ENCODE data around the gene APMAP. TPM values are rescaled to one million over a fixed set of nuclear protein-coding genes. Genes with fewer than 3 reads are reported as not detected.

APMAP gene
- total and polyA plus RNA-seq, 4 donors: 40.8 to 87.0 (median 62.9) TPM

GRCh38 chr20:25015986-25016385 is 23.4 kb upstream of the APMAP start:
- Histone ChIP-seq H3K9me3 (ENCODE audit: control insufficient read depth in 4 of 4, insufficient read depth in 3 of 4, low read length in 3 of 4) (no peaks in the 10 kb centered on the region), H3K27me3 (ENCODE audit: control insufficient read depth in 3 of 3, insufficient read depth in 3 of 3, low read length in 2 of 3) (no peaks in the 10 kb centered on the region), H3K36me3 (ENCODE audit: control insufficient read depth in 4 of 4, insufficient read depth in 4 of 4, low read length in 4 of 4) (peaks cover 0 to 43% (median 14%) of the 10 kb centered on the region in 4 donors), H3K27ac (ENCODE audit: low read depth in 1 of 2, low read length in 1 of 2) (no peak overlapping the region), H3K4me1 (ENCODE audit: control insufficient read depth in 5 of 5, insufficient read depth in 5 of 5, low read length in 5 of 5) (peaks cover 0 to 20% (median 10%) of the 10 kb centered on the region in 5 donors), H3K9ac (ENCODE audit: insufficient read depth in 1 of 2, low read length in 2 of 2) (no peak overlapping the region), H3K4me3 (no peak overlapping the region)
- no peak for ATAC-seq (ENCODE audit: insufficient read depth, low FRiP score)
- WGBS, 2 donors: 87 to 89% methylated on average over 11 of the region's 11 CpGs
- TF ChIP-seq, protein P1, sequence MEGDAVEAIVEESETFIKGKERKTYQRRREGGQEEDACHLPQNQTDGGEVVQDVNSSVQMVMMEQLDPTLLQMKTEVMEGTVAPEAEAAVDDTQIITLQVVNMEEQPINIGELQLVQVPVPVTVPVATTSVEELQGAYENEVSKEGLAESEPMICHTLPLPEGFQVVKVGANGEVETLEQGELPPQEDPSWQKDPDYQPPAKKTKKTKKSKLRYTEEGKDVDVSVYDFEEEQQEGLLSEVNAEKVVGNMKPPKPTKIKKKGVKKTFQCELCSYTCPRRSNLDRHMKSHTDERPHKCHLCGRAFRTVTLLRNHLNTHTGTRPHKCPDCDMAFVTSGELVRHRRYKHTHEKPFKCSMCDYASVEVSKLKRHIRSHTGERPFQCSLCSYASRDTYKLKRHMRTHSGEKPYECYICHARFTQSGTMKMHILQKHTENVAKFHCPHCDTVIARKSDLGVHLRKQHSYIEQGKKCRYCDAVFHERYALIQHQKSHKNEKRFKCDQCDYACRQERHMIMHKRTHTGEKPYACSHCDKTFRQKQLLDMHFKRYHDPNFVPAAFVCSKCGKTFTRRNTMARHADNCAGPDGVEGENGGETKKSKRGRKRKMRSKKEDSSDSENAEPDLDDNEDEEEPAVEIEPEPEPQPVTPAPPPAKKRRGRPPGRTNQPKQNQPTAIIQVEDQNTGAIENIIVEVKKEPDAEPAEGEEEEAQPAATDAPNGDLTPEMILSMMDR (IDR thresholded peaks at IDR 0.05; ENCODE audit: control extremely low read depth, extremely low read depth): no peak
- DNase-seq: peak in 2 of 3 donors; percentile 39 to 47

- TF ChIP-seq, protein P1 (IDR thresholded peaks at IDR 0.05; ENCODE audit: control extremely low read depth, extremely low read depth): no peak
- no peak overlapping the region for H3K4me3 ChIP-seq
- peak in 1 of 3 donors; percentile 11 for DNase-seq
- H3K9ac ChIP-seq (ENCODE audit: insufficient read depth in 1 of 2, low read length in 2 of 2): no peak overlapping the region
- WGBS, 2 donors: 95 to 96% methylated on average over 11 of the region's 11 CpGs
- H3K4me1 ChIP-seq (ENCODE audit: control insufficient read depth in 5 of 5, insufficient read depth in 5 of 5, low read length in 5 of 5): peaks cover 0 to 17% (median 4%) of the 10 kb centered on the region in 5 donors
- peaks cover 0 to 38% (median 13%) of the 10 kb centered on the region in 4 donors for H3K36me3 ChIP-seq (ENCODE audit: control insufficient read depth in 4 of 4, insufficient read depth in 4 of 4, low read length in 4 of 4)
- ATAC-seq (ENCODE audit: insufficient read depth, low FRiP score): no peak
- no peak overlapping the region for H3K27ac ChIP-seq (ENCODE audit: low read depth in 1 of 2, low read length in 1 of 2)
- H3K9me3 ChIP-seq (ENCODE audit: control insufficient read depth in 4 of 4, insufficient read depth in 3 of 4, low read length in 3 of 4): no peaks in the 10 kb centered on the region
- H3K27me3 ChIP-seq (ENCODE audit: control insufficient read depth in 3 of 3, insufficient read depth in 3 of 3, low read length in 2 of 3): no peaks in the 10 kb centered on the region
These were observed 22.3 kb upstream of the APMAP start for GRCh38 chr20:25014816-25015215.

- H3K4me1 ChIP-seq (ENCODE audit: control insufficient read depth in 5 of 5, insufficient read depth in 5 of 5, low read length in 5 of 5): peaks cover 0 to 15% (median 0%) of the 10 kb centered on the region in 5 donors
- WGBS, 2 donors: 94 to 96% methylated on average over 23 to 25 of the region's 25 CpGs
- no peak overlapping the region for H3K9ac ChIP-seq (ENCODE audit: insufficient read depth in 1 of 2, low read length in 2 of 2)
These were observed 21.2 kb upstream of the APMAP start for GRCh38 chr20:25013478-25014380.

More at GRCh38 chr20:25013478-25014380, 21.2 kb upstream of the APMAP start:
- ATAC-seq (ENCODE audit: insufficient read depth, low FRiP score) (no peak), DNase-seq (peak in 1 of 3 donors; percentile 6)
- Histone ChIP-seq H3K36me3 (ENCODE audit: control insufficient read depth in 4 of 4, insufficient read depth in 4 of 4, low read length in 4 of 4) (peaks cover 0 to 38% (median 10%) of the 10 kb centered on the region in 4 donors), H3K4me3 (no peak overlapping the region), H3K27ac (ENCODE audit: low read depth in 1 of 2, low read length in 1 of 2) (no peak overlapping the region), H3K9me3 (ENCODE audit: control insufficient read depth in 4 of 4, insufficient read depth in 3 of 4, low read length in 3 of 4) (no peaks in the 10 kb centered on the region), H3K27me3 (ENCODE audit: control insufficient read depth in 3 of 3, insufficient read depth in 3 of 3, low read length in 2 of 3) (no peaks in the 10 kb centered on the region)
- TF ChIP-seq, protein P1 (IDR thresholded peaks at IDR 0.05; ENCODE audit: control extremely low read depth, extremely low read depth): no peak

Data from lung (tissue), 12 donors.